Thyroid gland (tissue), 4 donors: ENCODE measurements around the gene SIL1. TPM values are rescaled to one million over a fixed set of nuclear protein-coding genes. Genes with fewer than 3 reads are reported as not detected.

Experiments
- DNase-seq, 2 donors: peaks; one replicate each; pipeline ENCODE4 v3.0.0-alpha.2; 2019
- H3K27ac ChIP-seq, 3 donors: fragments of 200-600 bp; sonication (generic); 1 replicate in 2 of 3; 2 replicates in 1 of 3; pipeline ENCODE4 v1.5.1; 2016 to 2019; ENCODE audit warnings: mild to moderate bottlenecking in 1 of 3, moderate library complexity in 1 of 3
- H3K27me3 ChIP-seq: fragments of 200-600 bp; sonication (generic); one replicate; pipeline ENCODE4 v1.5.1; 2019
- H3K36me3 ChIP-seq, 2 donors: fragments of 200-600 bp; sonication (generic); one replicate each; pipeline ENCODE4 v1.5.1; 2016 to 2019
- H3K4me1 ChIP-seq, 2 donors: fragments of 200-600 bp; sonication (generic); one replicate each; pipeline ENCODE4 v1.5.1; 2017 to 2019
- H3K4me3 ChIP-seq, 3 donors: fragments of 200-600 bp; sonication (generic); replicated peaks in 1 of 3; 1 replicate in 2 of 3; 2 replicates in 1 of 3; pipeline ENCODE4 v1.5.1; 2016; ENCODE audit warnings: mild to moderate bottlenecking in 1 of 3
- H3K9me3 ChIP-seq: fragments of 200-600 bp; sonication (generic); one replicate; pipeline ENCODE4 v1.5.1; 2017
- POLR2A ChIP-seq, 2 donors: fragments of 450-650 bp; IDR thresholded peaks; one replicate each; pipeline ENCODE4 v1.6.1; 2017; ENCODE audit warnings: antibody characterized with exemption in 2 of 2, mild to moderate bottlenecking in 2 of 2, moderate library complexity in 1 of 2
- WGBS, 2 donors: methylation state at CpG; one replicate each; pipeline ENCODE4 v1.1.5; 2017; 5-methylcytosine and 5-hydroxymethylcytosine counted together
- intact Hi-C: fragments of 100-400 bp; cut with DNase I; formaldehyde crosslinking; loops from one replicate; pipeline ENCODE4 v1.15.1; 2023
- total RNA-seq, 4 donors: library from RNA; depleted of rRNA; stranded (reverse); fragments of >200 nt; gene quantifications; one replicate each; pipeline ENCODE4 v1.2.3, GENCODE V29; 2016
- TF ChIP-seq, protein P1 (sequence below), 6 experiments: fragments of 200-600 bp in 3 of 6; fragments of 450-650 bp in 3 of 6; sonication (generic) in 3 of 6; IDR thresholded peaks; one replicate each; pipeline ENCODE4 v1.5.1; 2016 to 2019; ENCODE audit warnings: antibody characterized with exemption in 6 of 6, mild to moderate bottlenecking in 2 of 6, inconsistent platforms in 1 of 6, moderate library complexity in 1 of 6

SIL1 gene
- total RNA-seq, 4 donors from 2014 or later: 57.5 to 103 (median 81.7) TPM

DNA sequence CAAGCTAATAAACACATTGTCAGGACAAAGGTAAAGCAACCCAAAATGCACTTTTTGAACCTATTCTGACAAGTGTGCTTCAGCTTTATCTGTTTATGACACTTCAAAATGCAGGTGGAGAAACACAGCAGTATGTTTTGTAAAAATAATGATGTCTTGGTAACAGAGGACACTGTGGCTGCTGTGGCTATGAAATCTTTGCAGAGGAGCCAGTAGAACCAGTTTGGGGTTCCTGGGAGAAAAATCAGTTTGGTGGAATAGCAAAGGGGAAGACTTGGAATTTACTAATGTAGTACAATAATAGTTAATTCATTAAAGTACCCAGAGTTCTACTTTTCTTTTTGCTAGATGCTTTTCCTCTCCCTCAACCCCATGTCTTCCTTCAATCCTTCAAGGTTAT lies 40.6 kb downstream of the SIL1 start:
- no peaks in the 10 kb centered on the region for H3K9me3 ChIP-seq
- TF ChIP-seq, protein P1, sequence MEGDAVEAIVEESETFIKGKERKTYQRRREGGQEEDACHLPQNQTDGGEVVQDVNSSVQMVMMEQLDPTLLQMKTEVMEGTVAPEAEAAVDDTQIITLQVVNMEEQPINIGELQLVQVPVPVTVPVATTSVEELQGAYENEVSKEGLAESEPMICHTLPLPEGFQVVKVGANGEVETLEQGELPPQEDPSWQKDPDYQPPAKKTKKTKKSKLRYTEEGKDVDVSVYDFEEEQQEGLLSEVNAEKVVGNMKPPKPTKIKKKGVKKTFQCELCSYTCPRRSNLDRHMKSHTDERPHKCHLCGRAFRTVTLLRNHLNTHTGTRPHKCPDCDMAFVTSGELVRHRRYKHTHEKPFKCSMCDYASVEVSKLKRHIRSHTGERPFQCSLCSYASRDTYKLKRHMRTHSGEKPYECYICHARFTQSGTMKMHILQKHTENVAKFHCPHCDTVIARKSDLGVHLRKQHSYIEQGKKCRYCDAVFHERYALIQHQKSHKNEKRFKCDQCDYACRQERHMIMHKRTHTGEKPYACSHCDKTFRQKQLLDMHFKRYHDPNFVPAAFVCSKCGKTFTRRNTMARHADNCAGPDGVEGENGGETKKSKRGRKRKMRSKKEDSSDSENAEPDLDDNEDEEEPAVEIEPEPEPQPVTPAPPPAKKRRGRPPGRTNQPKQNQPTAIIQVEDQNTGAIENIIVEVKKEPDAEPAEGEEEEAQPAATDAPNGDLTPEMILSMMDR (IDR thresholded peaks at IDR 0.05): no peak
- TF ChIP-seq POLR2A (IDR thresholded peaks at IDR 0.05): no peak
- H3K27me3 ChIP-seq: no peaks in the 10 kb centered on the region
- DNase-seq: no peak
- H3K27ac ChIP-seq: peak overlapping the region in 1 of 3 donors; percentile 35
- no peak overlapping the region for H3K4me3 ChIP-seq
- H3K4me1 ChIP-seq: peaks cover 15 to 31% of the 10 kb centered on the region in 2 donors
- intact Hi-C loops: no loop called here
- no peaks in the 10 kb centered on the region for H3K36me3 ChIP-seq

DNA sequence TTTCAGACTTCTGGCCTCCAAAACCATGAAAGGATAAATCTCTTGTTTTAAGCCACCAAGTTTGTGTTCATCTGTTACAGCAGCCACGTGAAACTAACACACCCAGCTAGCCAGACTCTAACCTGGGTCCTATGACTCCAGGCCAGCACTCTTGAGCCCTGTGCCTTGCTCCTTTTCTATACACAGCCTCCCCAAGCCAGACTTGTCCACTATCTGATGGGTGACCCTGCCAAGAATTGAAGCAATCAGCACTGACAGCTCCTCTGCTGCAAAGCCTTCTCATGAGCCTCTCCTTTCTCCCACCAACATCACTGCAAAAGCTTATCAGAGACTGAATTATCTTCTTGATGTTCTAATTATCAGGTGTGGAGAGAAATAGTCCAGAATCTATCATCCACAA lies 41.4 kb downstream of the SIL1 start:
- DNase-seq: no peak
- peaks cover 18 to 35% of the 10 kb centered on the region in 2 donors for H3K4me1 ChIP-seq
- intact Hi-C loops: no loop called here
- no peaks in the 10 kb centered on the region for H3K27me3 ChIP-seq
- 100% methylated on average over 1 of the region's 1 CpG for WGBS, 2 donors
- no peaks in the 10 kb centered on the region for H3K9me3 ChIP-seq
- no peak overlapping the region for H3K4me3 ChIP-seq
- no peak overlapping the region for H3K27ac ChIP-seq
- H3K36me3 ChIP-seq: no peaks in the 10 kb centered on the region
- no peak for TF ChIP-seq POLR2A (IDR thresholded peaks at IDR 0.05)
- TF ChIP-seq, protein P1 (IDR thresholded peaks at IDR 0.05): no peak

DNA sequence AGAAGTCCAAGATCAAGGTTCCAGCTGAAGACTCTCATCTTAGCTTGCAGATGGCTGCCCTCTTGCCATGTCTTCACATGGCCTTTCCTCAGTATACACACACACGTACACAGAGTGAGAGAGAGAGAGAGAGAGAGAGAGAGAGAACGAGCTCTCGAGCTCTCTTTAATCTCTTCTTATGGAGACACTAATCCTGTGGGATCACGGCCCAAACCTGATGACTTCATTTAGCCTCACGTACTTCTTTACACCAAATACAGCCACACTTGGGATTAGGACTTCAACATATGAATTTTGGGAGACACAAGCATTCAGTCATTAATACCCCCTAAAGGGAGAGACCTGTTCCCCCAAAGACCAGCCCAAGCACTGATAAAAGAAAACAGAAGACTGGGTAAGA lies 42.8 kb downstream of the SIL1 start:
- Histone ChIP-seq H3K4me1 (peaks cover 26 to 48% of the 10 kb centered on the region in 2 donors), H3K4me3 (no peak overlapping the region), H3K27me3 (no peaks in the 10 kb centered on the region), H3K36me3 (no peaks in the 10 kb centered on the region), H3K9me3 (no peaks in the 10 kb centered on the region), H3K27ac (no peak overlapping the region)
- 94 to 99% methylated on average over 5 of the region's 5 CpGs for whole genome bisulfite sequencing, 2 donors
- TF ChIP-seq, protein P1 (IDR thresholded peaks at IDR 0.05): no peak
- no peak for TF ChIP-seq POLR2A (IDR thresholded peaks at IDR 0.05)
- intact Hi-C loops: no loop called here
- no peak for DNase-seq

DNA sequence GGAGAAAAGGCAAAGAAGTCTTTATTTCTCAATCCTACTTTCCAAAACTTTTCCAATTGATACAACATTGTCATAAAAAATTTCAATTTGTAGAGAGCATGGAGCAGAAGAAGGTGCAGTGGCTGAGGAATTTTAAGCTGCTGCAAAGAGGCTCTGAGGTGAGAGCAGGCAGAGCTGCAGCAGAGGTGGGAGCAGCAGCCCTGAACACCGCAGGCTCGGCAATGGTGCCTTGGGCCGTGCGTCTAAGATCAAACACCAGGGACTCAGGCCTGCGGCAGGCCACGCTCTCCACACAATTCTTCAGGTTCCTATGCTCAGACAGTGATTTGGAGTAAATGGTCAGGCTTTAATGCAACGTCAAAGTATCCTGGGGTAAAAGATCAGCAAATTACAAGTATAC lies 46.3 kb downstream of the SIL1 start:
- Histone ChIP-seq H3K9me3 (no peaks in the 10 kb centered on the region), H3K27ac (peak overlapping the region in 2 of 3 donors; percentile 14 to 19), H3K36me3 (no peaks in the 10 kb centered on the region), H3K27me3 (no peaks in the 10 kb centered on the region), H3K4me3 (no peak overlapping the region), H3K4me1 (peaks cover 42 to 56% of the 10 kb centered on the region in 2 donors)
- peak in 1 of 2 donors; percentile 34 for DNase-seq
- 52 to 67% methylated on average over 7 of the region's 7 CpGs for WGBS, 2 donors
- intact Hi-C loops: no loop called here
- no peak for TF ChIP-seq POLR2A (IDR thresholded peaks at IDR 0.05)
- TF ChIP-seq, protein P1 (IDR thresholded peaks at IDR 0.05): no peak

DNA sequence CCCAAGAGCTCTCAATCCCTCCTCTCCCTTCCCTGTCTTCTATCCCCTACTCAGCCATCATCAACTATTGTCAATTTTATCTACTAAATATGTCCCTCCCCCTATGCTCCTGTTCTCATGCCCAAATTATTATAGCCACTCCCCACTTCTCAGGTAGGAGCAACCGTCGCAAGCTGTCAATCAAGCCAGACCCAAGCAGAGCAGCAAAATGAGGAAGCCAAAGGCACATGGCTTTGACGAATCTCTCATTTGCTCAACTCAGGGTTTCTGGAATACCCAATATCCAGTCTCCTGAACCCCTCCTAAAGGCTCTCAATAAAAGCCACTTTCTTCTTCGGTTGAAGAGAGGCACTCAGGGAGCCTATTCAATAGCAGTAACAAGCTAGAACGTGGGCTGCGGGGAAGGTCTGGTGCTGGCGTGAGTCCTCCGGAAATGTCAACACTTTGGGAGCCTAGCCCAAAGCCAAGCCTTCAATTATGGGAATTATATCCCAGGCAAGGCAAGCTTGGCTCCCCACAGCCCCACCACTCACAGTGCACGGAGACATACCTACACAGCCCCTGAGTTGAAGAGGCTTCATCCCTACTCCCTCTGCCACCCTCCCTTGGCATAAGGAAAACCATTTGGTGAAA lies 47.7 kb downstream of the SIL1 start:
- 81 to 83% methylated on average over 9 of the region's 9 CpGs for WGBS, 2 donors
- Histone ChIP-seq H3K4me1 (peaks cover 43 to 55% of the 10 kb centered on the region in 2 donors), H3K27me3 (no peaks in the 10 kb centered on the region), H3K9me3 (no peaks in the 10 kb centered on the region), H3K36me3 (no peaks in the 10 kb centered on the region), H3K4me3 (no peak overlapping the region), H3K27ac (peak overlapping the region in 2 of 3 donors; percentile 68 to 81)
- intact Hi-C loops: no loop called here
- DNase-seq: no peak
- TF ChIP-seq POLR2A (IDR thresholded peaks at IDR 0.05): no peak
- TF ChIP-seq, protein P1 (IDR thresholded peaks at IDR 0.05): no peak
